Stomach (tissue), 9 donors: ENCODE data around the gene AMPD3. TPM values are rescaled to one million over a fixed set of nuclear protein-coding genes. Genes with fewer than 3 reads are reported as not detected.

Experiments
- DNase-seq, 2 donors: peaks; one replicate each; pipeline versions ENCODE4 v3.0.0 to v3.0.0-alpha.2; 2013 to 2019
- H3K27ac ChIP-seq, 5 donors: fragments of 200-600 bp in 4 of 5; sonication (generic) in 4 of 5; one replicate each; pipeline ENCODE4 v1.5.1; 2013 to 2019; ENCODE audit warnings: mild to moderate bottlenecking in 1 of 5, moderate library complexity in 1 of 5
- H3K27me3 ChIP-seq, 3 donors: fragments of 200-600 bp; sonication (generic); one replicate each; pipeline ENCODE4 v1.5.1; 2017 to 2019; ENCODE audit warnings: mixed run types in 1 of 3
- H3K36me3 ChIP-seq, 4 donors: fragments of 200-600 bp; sonication (generic); 1 replicate in 3 of 4; 2 replicates in 1 of 4; pipeline ENCODE4 v1.5.1; 2016 to 2019
- H3K4me1 ChIP-seq, 4 donors: fragments of 200-600 bp; sonication (generic); one replicate each; pipeline ENCODE4 v1.5.1; 2016 to 2019
- H3K4me3 ChIP-seq, 4 donors: fragments of 200-600 bp; sonication (generic) in 3 of 4; one replicate each; pipeline ENCODE4 v1.5.1; 2016 to 2019; ENCODE audit warnings: mild to moderate bottlenecking in 1 of 4
- H3K9me3 ChIP-seq, 4 donors: fragments of 200-600 bp; sonication (generic); one replicate each; pipeline ENCODE4 v1.5.1; 2016 to 2019
- EP300 ChIP-seq: sonication (generic); formaldehyde crosslinking; IDR thresholded peaks from one replicate; pipeline ENCODE4 v1.6.1; 2017; ENCODE audit warnings: antibody characterized with exemption
- POLR2A ChIP-seq, 4 donors: fragments of 450-650 bp; IDR thresholded peaks; one replicate each; pipeline ENCODE4 v1.6.1; 2016; ENCODE audit warnings: antibody characterized with exemption in 4 of 4, control low read depth in 2 of 4, mild to moderate bottlenecking in 1 of 4, moderate library complexity in 1 of 4
- POLR2AphosphoS5 ChIP-seq, 3 donors: sonication (generic); formaldehyde crosslinking; IDR thresholded peaks; one replicate each; pipeline ENCODE4 v1.6.1; 2016; ENCODE audit warnings: antibody characterized with exemption in 3 of 3
- WGBS, 5 donors: extraction: QIAGEN DNeasy Blood & Tissue Kit in 3 of 5; methylation state at CpG; one replicate each; pipeline versions ENCODE4 v1.1.5 to v1.1.7; 2013 to 2018; 5-methylcytosine and 5-hydroxymethylcytosine counted together
- intact Hi-C: fragments of 100-400 bp; cut with DNase I; formaldehyde crosslinking; loops from one replicate; pipeline ENCODE4 v1.15.1; 2023; ENCODE audit warnings: low total_unique reads
- polyA plus RNA-seq, 3 donors: library from polyadenylated mRNA; stranded (reverse); fragments of 200-250 nt; gene quantifications; one replicate each; pipeline ENCODE4 v1.2.3, GENCODE V29; 2013
- total RNA-seq, 5 donors: library from RNA; depleted of rRNA; stranded (reverse); fragments of >200 nt; gene quantifications; one replicate each; pipeline versions ENCODE4 v1.1.0 to v1.2.3, GENCODE V29; 2014 to 2016
- TF ChIP-seq, protein P1 (sequence below), 7 experiments: fragments of 450-650 bp in 4 of 7; fragments of 200-600 bp in 3 of 7; sonication (generic) in 3 of 7; IDR thresholded peaks; one replicate each; pipeline ENCODE4 v1.5.1; 2016 to 2019; ENCODE audit warnings: antibody characterized with exemption in 7 of 7, control low read depth in 2 of 7, mild to moderate bottlenecking in 1 of 7
- donor health status: healthy with polysubstance abuse.
- donor health status: Bipolar disorder and iron deficiency.
- donor health status: healthy.

The AMPD3 gene
- total and polyA plus RNA-seq, 8 donors: 4.1 to 20.4 (median 8.5) TPM

DNA sequence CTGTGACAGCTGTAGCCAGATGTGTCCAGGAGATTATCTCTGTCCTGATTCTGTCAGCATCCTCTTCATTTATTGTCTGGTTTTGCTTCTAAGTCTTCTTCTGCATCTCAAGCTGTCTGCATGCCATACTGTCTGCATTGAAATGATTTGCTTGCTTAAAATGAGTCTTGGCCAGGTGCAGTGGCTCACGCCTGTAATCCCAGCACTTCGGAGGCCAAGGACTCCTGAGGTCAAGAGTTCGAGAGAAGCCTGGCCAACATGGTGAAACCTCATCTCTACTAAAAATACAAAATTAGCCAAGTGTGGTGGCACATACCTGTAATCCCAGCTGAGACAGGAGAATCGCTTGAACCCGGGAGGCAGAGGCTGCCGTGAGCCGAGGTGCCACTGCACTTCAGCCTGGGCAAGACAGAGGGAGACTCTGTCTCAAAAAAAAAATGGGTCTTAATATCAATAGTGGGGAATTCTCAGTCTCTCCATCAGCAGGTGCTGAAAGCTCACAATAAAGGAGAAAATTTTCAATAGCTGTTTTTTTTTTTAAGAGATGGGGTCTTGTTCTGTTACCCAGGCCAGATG lies 39.2 kb upstream of the AMPD3 start:
- 81 to 91% (median 84%) methylated on average over 7 of the region's 7 CpGs for WGBS, 5 donors
- H3K4me3 ChIP-seq: no peak overlapping the region
- no peak for DNase-seq

DNA sequence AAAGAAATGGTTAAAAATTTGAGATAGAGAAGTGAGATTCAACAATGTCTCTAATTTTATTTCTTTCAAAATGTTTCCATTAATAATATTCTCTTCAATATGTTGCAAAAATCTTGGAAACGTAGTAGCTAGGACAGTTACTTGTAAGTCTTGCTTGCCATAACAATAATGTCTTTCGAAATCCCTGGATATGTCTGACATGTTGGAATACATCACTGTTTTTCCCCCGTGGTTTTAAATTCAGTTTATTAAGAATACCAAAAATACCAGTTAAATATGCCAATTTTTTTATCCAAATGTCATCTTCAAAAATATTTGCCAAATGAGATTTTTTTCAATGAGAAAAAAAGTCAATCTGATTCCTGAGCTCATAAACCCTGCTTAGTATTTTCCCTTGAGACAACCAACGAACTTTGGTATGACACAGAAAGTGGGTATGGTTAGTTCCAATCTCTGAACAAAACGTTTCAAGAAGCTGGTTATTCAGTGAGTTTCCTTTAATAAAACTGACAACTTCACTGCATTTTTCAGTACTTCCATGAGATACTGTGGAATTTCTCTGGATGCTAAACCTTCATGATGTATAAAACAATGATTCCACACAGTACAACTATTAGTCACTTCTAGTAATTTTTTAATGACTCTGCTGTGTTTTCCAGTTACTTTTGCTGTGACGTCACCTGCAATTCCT lies 36.7 kb upstream of the AMPD3 start:
- peaks cover 0 to 3% (median 0%) of the 10 kb centered on the region in 3 donors for H3K27me3 ChIP-seq
- H3K27ac ChIP-seq: no peak overlapping the region
- peaks cover 0 to 11% (median 5%) of the 10 kb centered on the region in 4 donors for H3K9me3 ChIP-seq
- intact Hi-C loops: no loop called here
- H3K36me3 ChIP-seq: no peaks in the 10 kb centered on the region
- DNase-seq: no peak
- H3K4me3 ChIP-seq: no peak overlapping the region
- no peak for TF ChIP-seq POLR2A (IDR thresholded peaks at IDR 0.05)
- TF ChIP-seq EP300: no peak
- TF ChIP-seq POLR2AphosphoS5 (IDR thresholded peaks at IDR 0.05): no peak
- TF ChIP-seq, protein P1, sequence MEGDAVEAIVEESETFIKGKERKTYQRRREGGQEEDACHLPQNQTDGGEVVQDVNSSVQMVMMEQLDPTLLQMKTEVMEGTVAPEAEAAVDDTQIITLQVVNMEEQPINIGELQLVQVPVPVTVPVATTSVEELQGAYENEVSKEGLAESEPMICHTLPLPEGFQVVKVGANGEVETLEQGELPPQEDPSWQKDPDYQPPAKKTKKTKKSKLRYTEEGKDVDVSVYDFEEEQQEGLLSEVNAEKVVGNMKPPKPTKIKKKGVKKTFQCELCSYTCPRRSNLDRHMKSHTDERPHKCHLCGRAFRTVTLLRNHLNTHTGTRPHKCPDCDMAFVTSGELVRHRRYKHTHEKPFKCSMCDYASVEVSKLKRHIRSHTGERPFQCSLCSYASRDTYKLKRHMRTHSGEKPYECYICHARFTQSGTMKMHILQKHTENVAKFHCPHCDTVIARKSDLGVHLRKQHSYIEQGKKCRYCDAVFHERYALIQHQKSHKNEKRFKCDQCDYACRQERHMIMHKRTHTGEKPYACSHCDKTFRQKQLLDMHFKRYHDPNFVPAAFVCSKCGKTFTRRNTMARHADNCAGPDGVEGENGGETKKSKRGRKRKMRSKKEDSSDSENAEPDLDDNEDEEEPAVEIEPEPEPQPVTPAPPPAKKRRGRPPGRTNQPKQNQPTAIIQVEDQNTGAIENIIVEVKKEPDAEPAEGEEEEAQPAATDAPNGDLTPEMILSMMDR (IDR thresholded peaks at IDR 0.05): no peak
- H3K4me1 ChIP-seq: peaks cover 0 to 23% (median 0%) of the 10 kb centered on the region in 4 donors
- 49 to 64% (median 63%) methylated on average over 6 of the region's 6 CpGs for WGBS, 5 donors

More for the DNA sequence above, 39.2 kb upstream of the AMPD3 start:
- Histone ChIP-seq H3K4me1 (peaks cover 0 to 24% (median 0%) of the 10 kb centered on the region in 4 donors), H3K9me3 (no peaks in the 10 kb centered on the region), H3K27ac (no peak overlapping the region), H3K36me3 (no peaks in the 10 kb centered on the region), H3K27me3 (peaks cover 0 to 3% (median 0%) of the 10 kb centered on the region in 3 donors)
- TF ChIP-seq POLR2AphosphoS5 (IDR thresholded peaks at IDR 0.05) (no peak), EP300 (no peak)
- TF ChIP-seq, protein P1 (IDR thresholded peaks at IDR 0.05): no peak
- intact Hi-C loops: no loop called here

DNA sequence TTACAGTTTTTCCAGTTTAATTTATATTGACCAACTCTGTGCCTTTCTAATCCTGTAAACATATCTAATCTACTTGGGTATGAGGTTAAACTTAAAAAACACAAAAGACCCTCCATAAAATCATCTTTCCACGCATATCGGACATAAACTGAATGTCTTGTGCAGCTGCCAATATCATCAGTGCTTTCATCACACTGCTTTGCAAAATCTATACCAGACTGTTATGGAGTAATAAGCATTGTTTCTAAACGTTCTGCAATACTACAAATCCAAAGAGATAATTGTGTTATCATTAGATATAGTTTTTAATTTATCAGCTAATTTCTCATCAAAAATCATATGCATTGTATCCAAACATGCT lies 36.1 kb upstream of the AMPD3 start:
- TF ChIP-seq POLR2AphosphoS5 (IDR thresholded peaks at IDR 0.05): no peak
- TF ChIP-seq POLR2A (IDR thresholded peaks at IDR 0.05): no peak
- TF ChIP-seq, protein P1 (IDR thresholded peaks at IDR 0.05): no peak
- TF ChIP-seq EP300: no peak
- H3K27ac ChIP-seq: no peak overlapping the region
- H3K4me3 ChIP-seq: no peak overlapping the region
- no peaks in the 10 kb centered on the region for H3K36me3 ChIP-seq
- no peak for DNase-seq
- H3K9me3 ChIP-seq: peaks cover 0 to 11% (median 5%) of the 10 kb centered on the region in 4 donors
- H3K27me3 ChIP-seq: peaks cover 0 to 3% (median 0%) of the 10 kb centered on the region in 3 donors
- intact Hi-C loops: no loop called here
- H3K4me1 ChIP-seq: peaks cover 0 to 18% (median 0%) of the 10 kb centered on the region in 4 donors
- 47 to 66% (median 53%) methylated on average over 3 of the region's 3 CpGs for WGBS, 5 donors

DNA sequence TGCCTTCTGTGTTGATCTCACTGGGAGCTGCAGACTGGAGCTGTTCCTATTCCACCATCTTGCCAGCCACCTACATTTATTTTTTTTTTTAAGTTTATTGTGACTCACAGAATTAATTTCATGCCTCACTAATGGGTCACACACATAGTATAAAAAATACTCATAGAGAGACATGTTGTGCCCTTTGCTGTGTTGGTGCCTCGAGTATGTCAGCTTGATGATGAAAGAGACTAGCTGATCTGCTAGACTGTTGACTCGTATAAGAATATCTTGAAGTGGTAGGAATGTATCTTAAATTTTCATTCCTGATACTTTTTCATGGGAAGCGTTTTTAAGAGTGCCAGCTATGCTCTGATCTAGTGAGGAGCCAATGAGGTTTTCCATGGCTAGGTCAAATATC lies 28.6 kb upstream of the AMPD3 start:
- TF ChIP-seq, protein P1 (IDR thresholded peaks at IDR 0.05): no peak
- TF ChIP-seq POLR2A (IDR thresholded peaks at IDR 0.05) (no peak), EP300 (no peak), POLR2AphosphoS5 (IDR thresholded peaks at IDR 0.05) (no peak)
- no peak overlapping the region for H3K27ac ChIP-seq
- DNase-seq: no peak
- H3K4me1 ChIP-seq: no peaks in the 10 kb centered on the region
- WGBS, 5 donors: 76 to 87% (median 83%) methylated on average over 3 of the region's 3 CpGs
- intact Hi-C loops: no loop called here
- peaks cover 0 to 22% (median 3%) of the 10 kb centered on the region in 3 donors for H3K27me3 ChIP-seq
- H3K9me3 ChIP-seq: peaks cover 0 to 11% (median 4%) of the 10 kb centered on the region in 4 donors
- H3K4me3 ChIP-seq: no peak overlapping the region
- H3K36me3 ChIP-seq: no peaks in the 10 kb centered on the region
